Measurements from ENCODE around the gene DNM1L.

GRCh38 chr12:32702946-32703345 is 23.8 kb downstream of the DNM1L start:
- no peak for TF ChIP-seq CTCF (conservative IDR thresholded peaks at IDR 0.05; ENCODE audit: low read depth, low read length)
- no peak for TF ChIP-seq EZH2 (IDR thresholded peaks at IDR 0.05; ENCODE audit: borderline replicate concordance, low read depth, low read length, poor library complexity, severe bottlenecking)

All from A673 (cell line).